GM12878 (cell line): ENCODE results near the gene VSTM2L. TPM values are rescaled to one million over a fixed set of nuclear protein-coding genes. Genes with fewer than 3 reads are reported as not detected.

Experiments used
- ATAC-seq: fragments of 200-7000 bp; cut with Tn5 transposase; 3 replicates; pipeline ENCODE4 v1.9.1; 2020; ENCODE audit warnings: mild to moderate bottlenecking, moderate library complexity
- BruUV-seq: library from RNA; stranded (reverse); fragments of 400-500 nt; replicated peaks from 2 replicates; lab custom pipeline; 2021; lab: Mats Ljungman, UMichigan
- CTCF ChIA-PET: fragments of 300-600 bp; sonication (Branson Sonifier 250); formaldehyde crosslinking; extraction: SDS; loops from one replicate; lab custom pipeline; 2021; ENCODE audit warnings: inconsistent platforms; lab: Yijun Ruan, JAX
- POLR2A ChIA-PET: fragments of 350-600 bp; formaldehyde crosslinking; extraction: SDS; loops from one replicate; lab custom pipeline; 2021; ENCODE audit warnings: inconsistent platforms; lab: Charles Lee
- RAD21 ChIA-PET: fragments of 300-600 bp; sonication (Branson Sonifier 250); formaldehyde crosslinking; loops from one replicate; lab custom pipeline; 2023; ENCODE audit warnings: antibody characterized with exemption; ENCODE audit not compliant: unreplicated experiment; lab: Charles Lee
- SMC1A ChIA-PET: fragments of 300-600 bp; sonication (Branson Sonifier 250); formaldehyde crosslinking; loops from one replicate; lab custom pipeline; 2023; ENCODE audit not compliant: unreplicated experiment, uncharacterized antibody; lab: Charles Lee
- DNase-seq: peaks from one replicate; pipeline ENCODE4 v3.0.0-alpha.2; 2011; ENCODE audit warnings: low read depth, low spot score
- FAIRE-seq: peaks from 3 replicates; lab custom pipeline; 2011; peaks lifted over from hg19 to GRCh38; lab: Jason Lieb, UNC
- H2AFZ ChIP-seq: 2 replicates; pipeline ENCODE4 v1.6.0; 2011; ENCODE audit warnings: low read depth, low read length, control low read depth; ENCODE audit not compliant: control insufficient read depth
- H3K27ac ChIP-seq: 2 replicates; pipeline ENCODE4 v1.5.1; 2011; ENCODE audit warnings: control low read depth; ENCODE audit not compliant: control insufficient read depth, insufficient read depth
- H3K27me3 ChIP-seq, 2 experiments: replicated peaks in 1 of 2; 2 replicates each; pipeline versions ENCODE4 v1.6.0 to v1.6.1; 2011; ENCODE audit warnings: low read length in 1 of 2; ENCODE audit not compliant: control insufficient read depth in 2 of 2, insufficient read depth in 2 of 2
- H3K36me3 ChIP-seq, 2 experiments: 2 replicates each; pipeline ENCODE4 v1.5.1; 2011; ENCODE audit warnings: low read length in 1 of 2; ENCODE audit not compliant: control insufficient read depth in 2 of 2, insufficient read depth in 2 of 2
- H3K4me1 ChIP-seq: 2 replicates; pipeline ENCODE4 v1.6.1; 2011; ENCODE audit warnings: mild to moderate bottlenecking, low read length, moderate library complexity, mixed read lengths; ENCODE audit not compliant: control insufficient read depth, insufficient read depth
- H3K4me2 ChIP-seq: 2 replicates; pipeline ENCODE4 v1.6.0; 2011; ENCODE audit warnings: control low read depth; ENCODE audit not compliant: control insufficient read depth, insufficient read depth
- H3K4me3 ChIP-seq: fragments of 200-600 bp; sonication (generic); 2 replicates; pipeline ENCODE4 v1.5.1; 2016
- H3K79me2 ChIP-seq: 2 replicates; pipeline ENCODE4 v1.6.0; 2011; ENCODE audit warnings: low read length; ENCODE audit not compliant: control insufficient read depth, insufficient read depth
- H3K9ac ChIP-seq: 2 replicates; pipeline ENCODE4 v1.8.0; 2011; ENCODE audit warnings: low read length, control low read depth, mixed read lengths; ENCODE audit not compliant: control insufficient read depth, insufficient read depth
- H3K9me3 ChIP-seq: replicated peaks from 3 replicates; pipeline ENCODE4 v1.5.1; 2011; ENCODE audit warnings: mild to moderate bottlenecking, low read length; ENCODE audit not compliant: control insufficient read depth, insufficient read depth
- H4K20me1 ChIP-seq: 2 replicates; pipeline ENCODE4 v1.6.0; 2011; ENCODE audit not compliant: control insufficient read depth, insufficient read depth
- CREM ChIP-seq: IDR thresholded peaks from 2 replicates; pipeline ENCODE4 v1.6.1; 2014; ENCODE audit warnings: antibody characterized with exemption, low read depth
- E4F1 ChIP-seq: fragments of 450-650 bp; IDR thresholded peaks from 2 replicates; pipeline ENCODE4 v1.6.1; 2018; ENCODE audit warnings: borderline replicate concordance, mild to moderate bottlenecking; ENCODE audit not compliant: partially characterized antibody
- HDGF ChIP-seq: fragments of 450-650 bp; IDR thresholded peaks from 2 replicates; pipeline ENCODE4 v1.6.1; 2016; ENCODE audit warnings: antibody characterized with exemption
- MYB ChIP-seq: fragments of 150-350 bp; IDR thresholded peaks from 2 replicates; pipeline ENCODE4 v1.6.1; 2014; ENCODE audit warnings: mild to moderate bottlenecking, low read depth, low read length, borderline replicate concordance
- POLR2AphosphoS5 ChIP-seq: IDR thresholded peaks from 2 replicates; pipeline ENCODE4 v1.6.1; 2011; ENCODE audit warnings: mild to moderate bottlenecking, low read length, inconsistent platforms
- RAD21 ChIP-seq: IDR thresholded peaks from 2 replicates; pipeline ENCODE4 v1.6.1; 2011; ENCODE audit warnings: mild to moderate bottlenecking, low read depth, low read length, moderate library complexity; ENCODE audit not compliant: insufficient read depth
- RFX5 ChIP-seq: IDR thresholded peaks from 2 replicates; pipeline ENCODE4 v1.6.1; 2011; ENCODE audit warnings: low read depth, low read length, improper control_type of control experiment
- WGBS: methylation state at CpG from one replicate; pipeline ENCODE4 v1.1.6; 2016; ENCODE audit warnings: low lambda C conversion rate; ENCODE audit not compliant: insufficient replicate concordance, insufficient coverage; ENCODE audit errors: missing lambda C conversion rate; 5-methylcytosine and 5-hydroxymethylcytosine counted together
- in situ Hi-C: fragments of 300-500 bp; cut with MboI; formaldehyde crosslinking; loops from 9 replicates; pipeline ENCODE4 v1.14.3; 2018; ENCODE audit warnings: mixed read lengths
- intact Hi-C: fragments of 100-400 bp; cut with micrococcal nuclease; formaldehyde crosslinking; loops from one replicate; pipeline ENCODE4 v1.14.2; 2022; ENCODE audit not compliant: unreplicated experiment
- polyA plus RNA-seq, 11 experiments: library from polyadenylated mRNA; depleted of rRNA in 4 of 11; unstranded in 6 of 11; stranded (reverse) in 5 of 11; fragments of >200 nt; fragmentation: Nextera tagmentation in 4 of 11; fragmentation: Illumina TruSeq in 1 of 11; extraction: Ambion mirVana in 4 of 11; extraction: Trizol in 1 of 11; gene quantifications; 1 replicate in 1 of 11; 2 replicates in 10 of 11; pipeline versions ENCODE4 v1.2.1 to v1.2.3, GENCODE V29; 2011 to 2016; ENCODE audit warnings: inconsistent platforms in 2 of 11, missing spikeins in 2 of 11, low read depth in 1 of 11
- total RNA-seq, 4 experiments: library from RNA; depleted of rRNA in 3 of 4; stranded (reverse); fragments of >200 nt in 3 of 4; fragmentation: Illumina TruSeq in 1 of 4; extraction: Trizol in 1 of 4; gene quantifications; 2 replicates each; pipeline versions ENCODE4 v1.2.1 to v1.2.3, GENCODE V29; 2013 to 2021

Gene VSTM2L
- total and polyA plus RNA-seq, 10 of the 15 experiments (the other 5 are each of a cell fraction or from before 2014, with no cell fraction given): 0.05 to 1.5 (median 0.63) TPM; not detected in 2

DNA sequence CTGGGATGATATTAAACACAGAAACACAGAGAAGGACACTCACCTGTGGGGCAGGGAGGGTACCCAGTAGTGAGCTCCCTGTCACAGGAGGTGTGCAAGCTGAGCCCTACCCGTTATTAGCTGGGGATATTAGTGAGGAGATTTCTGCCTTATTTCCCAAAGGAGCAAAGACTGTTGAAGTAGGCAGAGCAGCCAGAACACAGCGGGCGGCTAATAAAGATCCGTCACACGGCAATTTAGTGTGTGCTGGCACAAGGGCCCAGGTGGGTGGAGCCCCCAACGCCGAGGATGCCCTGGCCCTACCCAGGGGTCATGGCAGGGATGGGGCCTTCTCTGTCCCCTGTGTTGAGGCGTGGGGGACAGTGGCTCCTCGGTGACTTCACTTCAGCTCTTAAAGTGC, 8.3 kb downstream of the VSTM2L start:
- Histone ChIP-seq H3K9ac (no peak overlapping the region), H3K4me3 (no peak overlapping the region), H4K20me1 (no peaks in the 10 kb centered on the region), H3K4me2 (no peak overlapping the region)
- RAD21 ChIA-PET: interaction anchor here (0.6 kb wide), 1 partner anchor 56 kb away, joined by 3 read pairs; no protein-coding TSS in a partner anchor
- SMC1A ChIA-PET: no interaction called here
- WGBS: 60% methylated on average over 9 of the region's 9 CpGs
- POLR2A ChIA-PET: no interaction called here
- TF ChIP-seq E4F1 (no peak), MYB (no peak), CREM (no peak), RAD21 (no peak), HDGF (no peak), POLR2AphosphoS5 (no peak), RFX5 (no peak)
- TF ChIP-seq, all 136 proteins: peak for 0
- CTCF ChIA-PET: interaction anchor here (0.6 to 1.3 kb wide), 3 partner anchors 80 to 544 kb away, joined by 3 read pairs; no protein-coding TSS in a partner anchor
- Histone ChIP-seq H3K27me3 (peaks cover 0 to 3% of the 10 kb centered on the region in 2 experiments; a peak in 2 of 4 replicates), H3K79me2 (no peaks in the 10 kb centered on the region), H3K4me1 (no peaks in the 10 kb centered on the region; the same call in none of the 2 replicates), H3K9me3 (no peaks in the 10 kb centered on the region), H2AFZ (no peak overlapping the region), H3K27ac (no peak overlapping the region), H3K36me3 (no peaks in the 10 kb centered on the region)
- BruUV-seq: no TSS peak
- in situ Hi-C loops: no loop called here
- ATAC-seq (no peak), DNase-seq (no peak), FAIRE-seq (no peak)
- intact Hi-C loops: no loop called here
